Esophagus mucosa (tissue), 1 donor: Measurements from ENCODE around the gene FNDC10. TPM values are rescaled to one million over a fixed set of nuclear protein-coding genes. Genes with fewer than 3 reads are reported as not detected.
A peak's percentile ranks its signal among the peaks of the same experiment; 100 is the strongest.

ENCODE experiments used
- ATAC-seq: fragments of 200-7000 bp; cut with Tn5 transposase; one replicate; pipeline ENCODE4 v1.9.1; 2020
- total RNA-seq: library from RNA; stranded (reverse); gene quantifications from one replicate; pipeline ENCODE4 v1.2.4, GENCODE V29; 2023
- donor health status: DM: yes; HTN: yes; CAD: no.

FNDC10 gene
- total RNA-seq, 1 donor from 2014 or later, result 5.7 TPM

DNA sequence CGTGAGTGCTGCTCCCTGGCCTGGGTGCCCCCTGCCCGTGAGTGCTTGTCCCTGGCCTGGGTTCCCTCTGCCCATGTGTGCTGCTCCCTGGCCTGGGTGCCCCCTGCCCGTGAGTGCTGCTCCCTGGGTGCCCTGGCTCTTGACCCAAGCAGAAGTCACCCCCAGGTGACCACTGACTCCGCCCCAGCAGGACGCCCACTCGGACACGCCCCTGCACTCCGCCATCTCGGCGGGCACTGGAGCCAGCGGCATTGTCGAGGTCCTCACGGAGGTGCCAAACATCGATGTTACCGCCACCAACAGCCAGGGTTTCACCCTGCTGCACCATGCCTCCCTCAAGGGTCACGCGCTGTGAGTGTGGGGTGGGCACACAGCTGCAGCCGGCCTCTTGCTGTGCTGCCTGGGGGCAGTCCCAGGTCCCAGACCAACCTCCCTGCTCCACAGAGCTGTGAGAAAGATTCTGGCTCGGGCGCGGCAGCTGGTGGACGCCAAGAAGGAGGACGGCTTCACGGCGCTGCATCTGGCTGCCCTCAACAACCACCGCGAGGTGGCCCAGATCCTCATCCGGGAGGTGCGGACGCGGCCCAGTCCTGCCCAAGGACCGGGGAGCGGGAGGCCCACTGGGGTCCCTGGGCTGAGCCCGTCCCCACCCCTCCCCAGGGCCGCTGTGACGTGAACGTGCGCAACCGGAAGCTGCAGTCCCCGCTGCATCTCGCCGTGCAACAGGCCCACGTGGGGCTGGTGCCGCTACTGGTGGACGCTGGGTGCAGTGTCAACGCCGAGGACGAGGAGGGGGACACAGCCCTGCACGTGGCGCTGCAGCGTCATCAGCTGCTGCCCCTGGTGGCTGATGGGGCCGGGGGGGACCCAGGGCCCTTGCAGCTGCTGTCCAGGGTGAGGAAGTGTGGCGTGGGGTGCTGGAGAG lies 28.2 kb upstream of the FNDC10 start:
- ATAC-seq, result peak; percentile 5

DNA sequence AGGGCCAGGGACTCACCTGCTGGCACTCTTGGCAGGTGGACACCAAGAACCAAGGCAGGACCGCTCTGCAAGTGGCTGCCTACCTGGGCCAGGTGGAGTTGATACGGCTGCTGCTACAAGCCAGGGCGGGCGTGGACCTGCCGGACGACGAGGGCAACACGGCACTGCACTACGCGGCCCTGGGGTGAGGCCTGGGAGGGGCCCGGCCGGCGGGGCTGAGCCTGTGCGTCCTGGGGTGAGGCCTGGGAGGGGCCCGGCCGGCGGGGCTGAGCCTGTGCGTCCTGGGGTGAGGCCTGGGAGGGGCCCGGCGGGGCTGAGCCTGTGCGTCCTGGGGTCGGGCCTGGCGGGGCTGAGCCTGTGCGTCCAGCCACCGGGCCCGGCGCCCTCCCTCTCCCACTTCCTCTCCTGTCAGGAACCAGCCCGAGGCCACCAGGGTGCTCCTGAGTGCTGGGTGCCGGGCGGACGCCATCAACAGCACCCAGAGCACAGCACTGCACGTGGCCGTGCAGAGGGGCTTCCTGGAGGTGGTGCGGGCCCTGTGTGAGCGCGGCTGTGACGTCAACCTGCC lies 27.4 kb upstream of the FNDC10 start:
- ATAC-seq, result peak; percentile 81

DNA sequence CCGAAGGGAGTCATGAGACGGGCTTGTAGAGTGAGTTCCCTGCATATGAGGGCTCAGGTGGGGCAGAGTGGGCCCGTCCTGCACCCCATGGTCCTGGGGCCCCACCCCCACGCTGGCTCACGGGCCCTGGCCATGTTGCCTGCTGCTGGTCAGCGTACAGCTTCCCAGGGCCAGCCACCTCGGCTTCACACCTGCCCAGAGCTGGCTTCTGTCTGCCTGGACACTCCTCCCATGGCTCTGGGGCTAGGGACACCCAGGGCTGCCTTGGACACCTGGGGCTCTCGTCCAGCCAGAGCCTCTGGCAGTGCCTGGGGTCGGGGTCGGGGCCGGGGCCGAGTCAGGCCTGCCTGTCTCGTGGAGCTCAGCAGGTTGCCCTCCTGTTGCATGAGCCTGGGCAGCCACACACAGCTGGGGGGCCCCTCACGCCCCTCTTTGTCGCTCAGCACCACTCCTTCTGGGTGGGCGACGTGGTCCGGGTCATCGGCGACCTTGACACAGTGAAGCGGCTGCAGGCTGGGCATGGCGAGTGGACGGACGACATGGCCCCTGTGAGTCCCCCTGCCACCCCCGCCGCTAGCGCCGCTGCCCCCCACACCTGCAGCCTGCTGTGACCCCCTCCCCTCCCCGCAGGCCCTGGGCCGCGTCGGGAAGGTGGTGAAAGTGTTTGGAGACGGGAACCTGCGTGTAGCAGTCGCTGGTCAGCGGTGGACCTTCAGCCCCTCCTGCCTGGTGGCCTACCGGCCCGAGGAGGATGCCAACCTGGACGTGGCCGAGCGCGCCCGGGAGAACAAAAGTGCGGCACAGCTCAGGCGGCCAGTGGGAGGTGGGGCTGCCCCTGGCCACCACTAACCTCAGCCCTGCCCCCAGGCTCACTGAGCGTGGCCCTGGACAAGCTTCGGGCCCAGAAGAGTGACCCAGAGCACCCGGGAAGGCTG lies 26.5 kb upstream of the FNDC10 start:
- ATAC-seq, result no peak

GRCh38 chr1:1625824-1626206 lies 25.9 kb upstream of the FNDC10 start:
- no peak for ATAC-seq

DNA sequence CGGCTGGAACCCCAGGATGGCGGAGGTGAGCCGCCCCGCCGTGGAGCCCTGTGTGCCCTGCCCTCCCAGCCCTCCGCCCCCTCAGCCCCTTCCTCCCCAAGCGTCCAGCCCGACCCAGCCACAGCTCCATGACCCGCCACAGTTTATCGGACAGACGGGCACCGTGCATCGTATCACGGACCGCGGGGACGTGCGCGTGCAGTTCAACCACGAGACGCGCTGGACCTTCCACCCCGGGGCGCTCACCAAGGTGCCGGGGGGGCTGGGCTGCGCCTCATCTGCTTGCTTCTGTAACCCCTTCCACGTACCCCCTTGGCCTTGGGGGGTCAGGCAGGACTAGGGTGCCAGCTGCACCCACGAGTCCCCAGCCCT lies 25.5 kb upstream of the FNDC10 start:
- ATAC-seq, result no peak

DNA sequence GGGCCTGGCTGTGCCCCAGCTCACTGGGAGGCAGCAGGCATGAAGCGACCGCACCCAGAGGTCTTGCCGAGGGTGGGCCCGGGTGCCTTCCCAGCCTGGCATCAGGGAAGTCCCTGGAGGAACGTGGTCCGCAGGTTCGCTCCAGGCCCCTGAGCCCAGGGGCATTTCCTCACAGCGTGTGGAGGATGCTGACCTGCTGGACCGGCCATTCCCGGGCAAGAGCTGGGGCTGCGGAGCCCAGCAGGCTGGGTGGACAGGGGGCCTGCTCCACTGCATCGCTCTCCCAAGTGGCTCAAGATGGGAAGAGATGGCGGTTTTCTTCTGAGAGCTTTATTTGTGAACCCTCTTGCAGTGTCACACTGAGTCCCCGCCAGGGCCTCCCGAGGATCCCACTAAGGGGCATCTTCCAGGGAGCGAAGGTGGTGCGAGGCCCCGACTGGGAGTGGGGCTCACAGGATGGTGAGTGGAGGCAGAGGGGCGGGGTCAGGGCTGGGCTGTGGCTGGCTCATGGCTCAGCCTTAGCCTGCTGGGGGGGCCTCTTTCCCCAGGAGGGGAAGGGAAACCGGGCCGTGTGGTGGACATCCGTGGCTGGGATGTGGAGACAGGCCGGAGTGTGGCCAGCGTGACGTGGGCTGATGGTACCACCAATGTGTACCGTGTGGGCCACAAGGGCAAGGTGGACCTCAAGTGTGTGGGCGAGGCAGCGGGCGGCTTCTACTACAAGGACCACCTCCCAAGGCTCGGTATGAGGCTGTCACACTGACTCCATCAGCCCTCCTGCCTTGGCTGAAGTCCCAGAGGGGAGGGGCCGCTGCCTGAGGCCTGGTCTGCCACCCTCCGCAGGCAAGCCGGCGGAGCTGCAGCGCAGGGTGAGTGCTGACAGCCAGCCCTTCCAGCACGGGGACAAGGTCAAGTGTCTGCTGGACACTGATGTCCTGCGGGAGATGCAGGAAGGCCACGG lies 24.8 kb upstream of the FNDC10 start:
- no peak for ATAC-seq

DNA sequence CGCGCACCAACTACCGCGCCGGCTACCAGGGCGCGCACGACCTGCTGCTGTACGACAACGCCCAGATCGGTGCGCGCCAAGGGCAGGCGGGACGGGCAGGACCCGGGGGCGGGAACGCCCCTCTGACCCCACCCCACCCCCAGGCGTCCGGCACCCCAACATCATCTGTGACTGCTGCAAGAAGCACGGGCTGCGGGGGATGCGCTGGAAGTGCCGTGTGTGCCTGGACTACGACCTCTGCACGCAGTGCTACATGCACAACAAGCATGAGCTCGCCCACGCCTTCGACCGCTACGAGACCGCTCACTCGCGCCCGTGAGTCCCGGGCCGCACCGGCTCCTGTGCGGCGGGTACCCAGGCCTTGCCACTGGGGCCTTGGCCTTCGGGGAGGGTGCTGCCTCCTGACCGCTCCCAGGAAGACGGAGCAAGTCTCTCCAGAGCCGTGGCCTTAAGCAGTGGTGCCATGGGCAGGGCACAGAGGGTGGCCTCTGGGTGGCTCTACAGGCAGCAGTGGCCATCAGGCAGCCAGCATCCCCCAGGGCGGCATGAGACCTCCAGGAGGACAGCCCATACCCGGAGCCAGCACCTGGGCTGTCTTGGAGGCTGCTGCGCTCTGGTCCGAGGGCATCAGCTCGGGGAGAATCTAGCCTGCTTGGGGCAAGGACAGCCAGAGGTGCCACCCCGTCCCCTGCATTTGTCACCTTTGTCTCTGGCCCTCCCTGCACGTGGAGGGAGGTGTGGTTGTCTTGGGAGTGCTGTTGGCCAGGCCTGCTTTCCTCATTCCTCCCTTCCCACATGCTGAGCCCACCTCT lies 23.9 kb upstream of the FNDC10 start:
- ATAC-seq, result no peak

DNA sequence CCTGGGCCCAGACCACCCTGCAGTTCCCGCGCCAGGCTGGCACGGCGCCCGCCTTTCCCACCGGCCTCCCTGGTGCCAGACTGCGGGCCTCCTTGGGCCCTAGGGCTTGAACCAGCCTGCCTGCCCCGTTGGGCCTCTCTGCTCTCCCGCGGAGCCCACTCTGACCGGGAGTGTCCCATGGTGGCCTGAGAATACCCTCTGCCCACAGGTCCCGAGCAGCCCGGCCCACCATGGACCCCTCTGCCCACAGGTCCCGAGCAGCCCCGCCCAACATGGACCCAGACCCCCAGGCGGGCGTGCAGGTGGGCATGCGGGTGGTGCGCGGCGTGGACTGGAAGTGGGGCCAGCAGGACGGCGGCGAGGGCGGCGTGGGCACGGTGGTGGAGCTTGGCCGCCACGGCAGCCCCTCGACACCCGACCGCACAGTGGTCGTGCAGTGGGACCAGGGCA lies 23.3 kb upstream of the FNDC10 start:
- no peak for ATAC-seq

GRCh38 chr1:1622788-1623094 lies 22.8 kb upstream of the FNDC10 start:
- no peak for ATAC-seq

GRCh38 chr1:1622010-1622787 lies 22.3 kb upstream of the FNDC10 start:
- no peak for ATAC-seq

GRCh38 chr1:1621173-1622009 lies 21.5 kb upstream of the FNDC10 start:
- ATAC-seq, result no peak

GRCh38 chr1:1620433-1621139 lies 20.7 kb upstream of the FNDC10 start:
- no peak for ATAC-seq

DNA sequence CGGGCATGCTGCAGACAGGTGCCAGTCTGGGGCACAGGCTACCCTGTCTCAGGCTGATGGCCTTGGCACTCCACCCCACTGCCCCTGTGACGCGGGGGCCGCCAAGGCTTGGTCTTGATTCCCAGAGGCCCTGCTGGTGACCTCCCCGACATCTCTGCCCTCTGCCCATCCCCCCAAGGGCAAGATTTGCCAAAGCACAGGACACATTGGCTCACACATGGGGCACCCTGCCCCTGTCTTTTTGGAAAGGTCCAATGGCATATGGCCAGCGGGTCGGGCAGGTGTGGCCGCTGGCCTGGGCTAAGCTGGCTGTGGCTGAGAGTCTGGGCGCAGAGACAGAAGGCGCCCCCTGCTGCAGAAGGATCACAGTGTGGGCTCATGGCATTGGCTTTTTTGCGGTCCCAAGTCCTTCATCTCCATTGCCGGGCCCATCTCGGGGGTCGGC lies 20.0 kb upstream of the FNDC10 start:
- ATAC-seq, result no peak

- ATAC-seq, result no peak
Measured at GRCh38 chr1:1618396-1619068, 18.6 kb upstream of the FNDC10 start.

DNA sequence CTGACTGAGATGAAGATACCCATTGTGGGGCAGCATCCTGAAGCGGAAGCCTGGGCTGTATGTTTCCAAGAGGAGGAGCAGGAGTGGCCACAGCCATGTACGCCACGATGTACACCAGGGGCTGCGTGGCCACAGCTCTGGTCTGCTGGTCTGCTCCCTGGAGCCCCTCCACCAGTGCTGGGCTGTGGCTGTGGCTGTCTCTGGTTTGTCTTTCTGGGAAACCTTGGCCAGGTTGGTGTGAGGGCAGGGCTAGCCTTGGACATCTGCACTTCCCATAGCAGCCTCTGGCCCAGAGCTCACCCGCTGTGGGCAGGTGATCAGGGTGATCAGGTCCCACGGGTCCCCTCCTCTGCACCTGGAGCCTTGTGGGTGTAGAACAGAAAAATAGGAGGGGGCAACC lies 18.0 kb upstream of the FNDC10 start:
- ATAC-seq, result no peak

DNA sequence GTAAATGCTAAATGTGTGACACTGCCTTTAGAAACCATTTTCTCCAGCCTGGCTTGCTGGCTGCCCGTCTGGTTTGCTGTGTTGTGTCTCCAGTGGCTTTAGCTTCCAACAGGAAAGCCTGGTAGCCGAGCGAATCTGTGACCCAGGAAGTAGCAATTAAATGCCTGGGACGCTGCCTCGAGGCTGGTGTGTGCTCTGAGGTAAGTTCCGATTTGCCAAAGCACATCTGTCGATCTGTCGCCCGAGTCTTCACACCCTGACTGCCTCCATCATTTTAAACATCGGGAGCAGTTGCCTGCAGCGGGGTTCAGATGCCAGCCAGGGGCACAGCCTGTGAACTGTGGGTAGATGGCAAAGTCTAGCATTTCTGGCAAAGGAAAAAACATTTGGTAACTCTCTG lies 17.6 kb upstream of the FNDC10 start:
- ATAC-seq, result no peak

DNA sequence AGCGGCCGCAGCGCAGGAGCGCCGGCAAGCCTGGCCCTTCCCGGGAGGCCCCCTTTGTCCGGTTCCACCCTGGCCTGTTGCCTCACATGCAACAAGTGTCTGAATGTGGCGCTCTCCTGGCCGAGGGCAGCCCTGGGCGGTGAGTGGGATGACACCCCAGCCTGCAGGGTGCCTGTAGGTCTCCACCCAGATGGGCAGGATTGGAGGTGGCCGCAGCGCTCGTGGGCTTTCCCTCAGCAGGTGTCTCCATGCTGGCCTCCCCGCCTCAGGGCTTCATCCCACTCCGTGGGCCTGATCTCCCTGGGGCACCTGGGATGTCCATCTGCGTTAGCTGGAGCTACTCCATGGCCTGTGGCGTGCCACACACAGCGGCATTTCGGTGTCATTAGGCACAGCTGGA lies 16.9 kb upstream of the FNDC10 start:
- ATAC-seq, result peak; percentile 0
